ENCODE measurements around the gene WDR31.
"Not testable (repeated sequence)": the region's sequence is repeated elsewhere in the genome, so short reads cannot be mapped to it uniquely, and the experiment has no call there.

The WDR31 gene

GRCh38 chr9:113328045-113328782 is 11.9 kb downstream of the WDR31 start:
- no peak for FAIRE-seq

DNA sequence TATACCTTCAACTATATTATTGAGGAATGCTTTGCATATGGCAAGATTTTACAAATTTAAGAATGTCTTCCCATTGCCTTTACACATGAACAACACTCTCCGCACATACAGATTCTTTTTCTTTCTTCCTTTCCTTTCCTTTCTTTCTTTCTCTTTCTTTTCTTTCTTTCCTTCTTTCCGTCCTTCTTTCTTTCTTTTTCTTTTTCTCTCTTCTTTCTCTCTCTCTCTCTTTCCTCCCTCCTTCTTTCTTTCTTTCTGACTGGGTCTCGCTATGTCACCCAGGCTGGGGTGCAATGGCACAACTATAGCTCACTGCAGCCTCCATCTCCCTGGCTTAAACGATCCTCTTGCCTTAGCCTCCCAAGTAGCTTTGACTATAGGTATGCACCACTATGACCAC is 13.8 kb downstream of the WDR31 start:
- no peak for FAIRE-seq

- FAIRE-seq, result no peak
Measured at GRCh38 chr9:113322671-113323070, 17.4 kb downstream of the WDR31 start.

DNA sequence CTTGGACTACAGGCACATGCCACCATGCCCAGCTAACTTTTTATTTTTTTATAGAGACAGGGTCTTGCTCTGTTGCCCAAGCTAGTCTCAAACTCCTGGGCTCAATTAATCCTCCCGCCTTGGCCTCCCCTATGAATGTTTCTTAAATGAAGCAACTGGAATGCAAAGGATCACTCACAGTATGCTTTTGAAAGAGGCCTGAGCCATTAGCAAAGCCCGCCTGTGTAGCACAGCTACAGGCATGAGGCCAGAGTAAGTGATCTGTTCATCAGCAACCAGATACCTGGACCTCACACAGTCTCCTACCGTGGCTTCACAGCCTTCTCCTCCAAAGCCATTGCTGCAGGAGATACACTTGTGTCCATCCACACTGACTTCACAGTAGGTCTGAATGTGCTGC is 20.0 kb downstream of the WDR31 start:
- FAIRE-seq, result no peak

DNA sequence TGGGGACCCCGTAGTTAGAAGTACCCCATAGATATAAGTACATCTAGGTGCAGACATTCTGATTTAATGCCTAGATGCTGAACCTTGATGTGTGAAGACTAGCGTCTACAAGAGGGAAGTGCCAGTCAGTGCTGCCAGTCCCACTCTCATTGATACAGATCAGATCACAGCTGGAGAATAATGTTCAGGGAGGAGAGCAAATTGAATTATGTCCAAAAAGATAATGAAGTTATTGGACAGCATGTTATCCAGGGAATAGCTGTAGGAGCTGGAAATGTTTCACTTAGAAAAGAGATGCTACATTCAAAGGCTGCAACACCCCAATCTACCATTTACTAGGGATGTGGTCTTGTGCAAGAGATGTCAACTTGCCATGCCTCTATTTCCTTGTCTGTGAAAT is 21.0 kb downstream of the WDR31 start:
- FAIRE-seq, result no peak

GRCh38 chr9:113317777-113318176 is 22.3 kb downstream of the WDR31 start:
- FAIRE-seq, result no peak

DNA sequence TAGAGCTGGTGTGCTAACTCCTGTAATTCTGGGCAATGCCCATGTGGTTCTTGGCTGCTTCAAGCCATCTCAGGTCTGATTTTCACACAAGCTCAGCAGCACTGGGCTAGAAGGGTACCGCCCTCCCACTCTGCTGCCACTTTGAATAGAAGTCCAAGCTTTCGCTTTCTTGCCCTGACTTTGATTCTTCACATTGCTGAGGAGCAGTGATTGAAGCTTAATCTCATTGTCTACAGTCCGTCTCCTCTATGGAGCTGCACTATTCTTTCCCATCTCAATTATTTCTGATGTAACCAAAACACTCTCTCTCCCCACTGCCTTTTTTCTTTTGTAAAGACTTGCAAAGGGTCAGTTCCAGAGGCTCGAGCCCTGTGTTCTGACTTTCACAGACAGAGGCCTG is 24.0 kb downstream of the WDR31 start:
- FAIRE-seq, result no peak

DNA sequence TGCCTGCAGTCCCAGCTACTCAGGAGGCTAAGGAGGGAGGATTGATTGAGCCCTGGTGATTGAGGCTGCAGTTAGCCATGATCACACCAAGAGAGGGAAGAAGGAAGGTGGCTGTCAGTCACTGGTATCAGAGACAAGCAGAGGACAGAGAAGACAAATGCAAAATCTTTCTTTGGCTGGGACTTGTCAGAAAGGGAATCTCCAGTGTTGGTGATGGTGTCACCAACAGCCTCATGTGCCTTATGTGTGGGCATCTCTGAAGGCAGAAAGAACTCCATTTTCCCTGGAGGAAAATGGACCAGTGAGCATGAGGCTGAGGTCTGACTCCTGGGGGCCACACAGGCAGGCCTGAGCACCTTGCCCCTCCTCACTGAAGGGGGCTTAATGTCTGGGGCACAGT is 24.8 kb downstream of the WDR31 start:
- no peak for FAIRE-seq

DNA sequence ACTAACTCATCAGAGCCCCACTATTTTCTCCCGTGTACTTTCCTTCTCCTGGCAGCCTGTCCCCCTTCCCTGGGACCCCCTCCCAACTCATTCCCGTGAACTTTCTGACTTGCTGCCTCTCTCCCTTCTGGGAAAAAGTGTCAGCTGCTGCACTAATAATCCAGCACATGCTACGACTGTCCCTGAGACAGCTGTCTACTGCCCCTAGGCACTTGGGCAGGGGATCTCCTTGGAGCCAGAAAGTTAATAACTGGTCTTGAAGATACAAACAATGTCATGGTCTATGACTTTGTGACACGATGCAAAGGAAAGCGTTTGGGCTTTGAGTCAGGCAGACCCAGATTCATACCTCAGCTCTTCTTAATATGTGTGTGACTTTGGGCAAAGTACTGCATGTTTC is 26.8 kb downstream of the WDR31 start:
- no peak for FAIRE-seq

DNA sequence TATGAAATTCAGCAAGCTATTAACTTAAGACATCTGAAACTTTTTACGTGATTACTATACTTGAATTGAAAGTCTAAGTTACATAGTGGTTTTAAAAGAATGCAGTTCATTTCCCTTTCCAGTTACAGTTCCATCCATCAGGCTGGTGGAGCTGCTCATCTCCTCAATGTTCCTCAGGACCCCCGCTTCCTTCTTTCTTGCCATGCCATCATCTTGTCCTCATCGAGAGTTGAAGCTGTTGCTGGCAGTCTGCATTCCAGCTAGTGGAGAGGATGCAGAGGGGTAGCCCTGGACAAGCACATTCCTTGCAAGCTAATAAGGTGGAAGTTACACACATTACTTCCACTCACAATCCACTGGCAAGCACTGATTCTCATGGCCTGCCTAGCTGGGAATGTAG is 28.1 kb downstream of the WDR31 start:
- no peak for FAIRE-seq

GRCh38 chr9:113310538-113310937 is 29.5 kb downstream of the WDR31 start:
- no peak for FAIRE-seq

DNA sequence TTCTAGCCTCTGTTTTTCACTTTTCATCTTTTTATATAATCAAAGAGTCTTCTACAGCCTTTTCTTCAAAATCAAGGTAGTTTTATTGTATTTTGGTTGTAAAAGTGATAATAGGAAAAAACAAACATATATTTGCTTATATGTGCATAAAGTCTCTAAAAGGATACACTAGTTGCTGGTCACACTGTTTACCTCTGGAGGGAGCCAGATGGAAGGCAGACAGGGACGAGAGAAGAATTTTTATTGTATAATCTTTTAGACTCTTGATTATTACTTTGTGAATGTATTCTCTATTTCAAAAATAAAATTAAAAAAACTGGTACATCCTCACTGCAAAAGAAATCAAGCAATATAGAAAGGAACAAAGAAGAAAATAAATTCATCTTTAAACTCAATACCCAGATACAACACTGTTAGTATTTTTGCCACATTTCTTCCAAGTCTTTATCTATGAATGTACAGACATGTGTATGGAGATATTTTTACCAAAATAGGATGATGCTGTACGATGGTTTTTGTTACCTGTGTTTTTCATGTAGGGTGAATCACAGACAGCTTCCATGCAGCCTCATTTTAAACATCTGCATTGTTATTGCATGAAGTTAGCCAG is 30.8 kb downstream of the WDR31 start:
- peak; percentile 95 for FAIRE-seq

DNA sequence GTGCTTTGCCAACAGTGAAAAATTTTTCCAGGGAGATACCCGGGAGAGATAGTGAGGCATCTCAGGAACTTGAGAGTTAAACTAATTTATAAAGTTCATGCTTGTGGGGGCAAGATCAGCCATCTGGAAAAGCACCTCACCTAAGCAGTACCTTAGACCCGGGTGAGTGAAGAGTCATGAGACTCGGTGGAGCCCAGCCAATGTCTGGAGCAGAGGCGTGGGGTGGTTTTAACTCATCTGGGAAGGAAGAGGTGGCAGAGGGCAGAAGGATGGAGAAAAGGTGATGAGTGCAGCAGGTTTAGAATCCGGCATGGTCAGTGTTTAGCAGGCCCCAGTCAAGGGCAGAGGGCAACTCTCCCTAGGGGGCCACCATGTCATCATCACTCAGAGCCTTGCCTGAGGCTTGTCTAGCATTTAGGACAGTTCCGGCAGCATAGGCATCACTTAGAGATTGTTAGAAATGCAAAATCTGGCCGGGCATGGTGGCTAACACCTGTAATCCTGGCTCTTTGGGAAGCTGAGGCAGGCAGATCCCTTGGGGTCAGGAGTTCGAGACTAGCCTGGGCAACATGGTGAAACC is 32.6 kb downstream of the WDR31 start:
- no peak for FAIRE-seq

- FAIRE-seq, result no peak
Measured at GRCh38 chr9:113306566-113306965, 33.5 kb downstream of the WDR31 start.

DNA sequence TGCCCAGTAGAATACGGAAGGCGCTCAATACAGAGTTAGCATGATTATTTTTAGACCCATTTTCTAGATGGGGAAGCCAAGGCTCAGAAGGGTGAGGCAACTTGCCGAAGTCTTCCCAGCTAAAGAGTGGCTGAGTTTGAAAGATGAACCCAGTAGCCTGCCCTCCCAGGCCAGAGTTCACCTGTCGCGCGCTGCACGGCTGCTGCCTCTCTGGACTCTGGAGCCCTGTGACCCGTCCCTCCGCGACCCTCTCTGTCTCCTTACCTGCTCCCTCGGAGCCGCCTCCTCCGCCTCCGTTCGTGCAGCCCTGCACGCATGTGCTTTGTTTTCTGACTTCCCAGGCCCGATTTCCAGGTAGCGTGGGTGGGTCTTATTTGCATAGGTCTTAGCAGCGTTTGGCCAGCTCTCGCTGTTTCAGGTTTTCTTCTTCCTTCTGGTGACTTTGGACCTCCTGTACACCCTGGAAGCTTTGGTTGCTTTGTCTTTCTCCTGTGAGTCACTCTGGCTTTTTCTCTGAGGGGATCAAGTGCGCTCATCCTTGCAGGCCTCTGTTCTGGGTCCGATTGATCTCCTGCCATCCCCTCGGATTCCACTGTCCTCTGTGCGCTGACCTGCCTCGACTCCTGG is 37.2 kb downstream of the WDR31 start, which contains the start of gene RNF183:
TSS of gene RNF183 (minus strand) at position 585 of the 627 bp plus-strand sequence. CDS start 5,192 bp downstream, outside the sequence.
- FAIRE-seq, result no peak

GRCh38 chr9:113301548-113301947 is 38.5 kb downstream of the WDR31 start:
- FAIRE-seq, result no peak

- FAIRE-seq, result no peak
Measured at GRCh38 chr9:113299800-113300292, 40.2 kb downstream of the WDR31 start.

GRCh38 chr9:113298924-113299770 is 40.9 kb downstream of the WDR31 start:
- FAIRE-seq, result no peak

- FAIRE-seq, result no peak
Measured at GRCh38 chr9:113298311-113298710, 41.8 kb downstream of the WDR31 start.

- FAIRE-seq, result no peak
Measured at GRCh38 chr9:113296796-113297558, 43.1 kb downstream of the WDR31 start.

GRCh38 chr9:113296247-113296646 is 43.8 kb downstream of the WDR31 start:
- not testable (repeated sequence) for FAIRE-seq
